ENCODE results near the gene ID3. TPM values are rescaled to one million over a fixed set of nuclear protein-coding genes. Genes with fewer than 3 reads are reported as not detected.
A peak's percentile ranks its signal among the peaks of the same experiment; 100 is the strongest.

ID3 gene
- polyA plus RNA-seq, 1 of the 3 experiments (the other 2 are of a cell fraction) = 504 TPM

DNA sequence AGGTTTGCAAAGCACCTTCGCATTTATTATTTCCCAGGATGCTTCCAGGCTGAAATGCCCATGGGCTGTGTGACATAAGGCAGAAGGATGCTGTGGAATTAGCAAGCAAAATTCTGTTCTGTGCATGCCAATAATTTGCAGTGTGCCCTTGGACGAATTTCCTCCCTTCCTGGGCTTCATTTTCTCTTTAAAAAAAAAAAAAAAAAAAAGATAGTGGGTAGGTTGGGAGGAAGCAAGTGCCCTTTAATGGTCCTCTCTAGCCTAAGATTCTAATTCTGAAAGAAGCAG, 2.5 kb upstream of the ID3 start:
- H3K27me3 ChIP-seq (ENCODE audit: insufficient read depth) = no peaks in the 10 kb centered on the region
- H3K4me3 ChIP-seq (ENCODE audit: low read depth in 2 of 2, low read length in 1 of 2) = peak overlapping the region in 1 of 2 experiments; percentile 29; a peak in 2 of 4 replicates
- peak overlapping the region; percentile 80 for H3K4me2 ChIP-seq
- ChIA-PET POLR2A (interaction anchor here (1.0 to 1.3 kb wide), 3 partner anchors 9 to 218 kb away, joined by 3 to 4 read pairs (median 4); partner anchors contain the start of gene HNRNPR), CTCF (interaction anchor here (4.4 to 11.0 kb wide), 3 partner anchors 17 to 76 kb away, joined by 23 to 97 read pairs (median 81); no protein-coding TSS in a partner anchor)
- peaks cover 25% of the 10 kb centered on the region for H4K20me1 ChIP-seq (ENCODE audit: insufficient read depth)
- peak overlapping the region; percentile 99 for H3K9ac ChIP-seq
- no peak for TF ChIP-seq RAD21 (IDR thresholded peaks at IDR 0.05; ENCODE audit: low read length)
- 0 out of 2 replicates have a peak, but pooled peaks have one; percentile 17 for TF ChIP-seq SIN3A (IDR thresholded peaks at IDR 0.05; ENCODE audit: borderline replicate concordance, low read depth, low read length)
- no peak overlapping the region for H2AFZ ChIP-seq (ENCODE audit: low read depth)
- H3K9me2 ChIP-seq = no peaks in the 10 kb centered on the region
- 4% methylated on average over 2 of the region's 2 CpGs for WGBS (ENCODE audit: low lambda C conversion rate)
- H3K4me1 ChIP-seq (ENCODE audit: control insufficient read depth in 1 of 2, insufficient read depth in 2 of 2, low read depth in 1 of 2, low read length in 1 of 2) = peaks cover 51 to 57% of the 10 kb centered on the region in 2 experiments
- H3K79me2 ChIP-seq (ENCODE audit: insufficient read depth) = peaks cover 38% of the 10 kb centered on the region
- peaks cover 2 to 22% of the 10 kb centered on the region in 2 experiments for H3K36me3 ChIP-seq (replicated peaks in 1 of 2; ENCODE audit: control insufficient read depth in 1 of 2, insufficient read depth in 2 of 2, low read length in 1 of 2)
- peaks cover 56% of the 10 kb centered on the region for H3F3A ChIP-seq (replicated peaks; ENCODE audit: insufficient read depth)
- H3K9me3 ChIP-seq = no peaks in the 10 kb centered on the region
- no peak for DNase-seq
- peak overlapping the region; percentile 98 to 100 for H3K27ac ChIP-seq (ENCODE audit: low read depth in 2 of 2, low read length in 1 of 2)

DNA sequence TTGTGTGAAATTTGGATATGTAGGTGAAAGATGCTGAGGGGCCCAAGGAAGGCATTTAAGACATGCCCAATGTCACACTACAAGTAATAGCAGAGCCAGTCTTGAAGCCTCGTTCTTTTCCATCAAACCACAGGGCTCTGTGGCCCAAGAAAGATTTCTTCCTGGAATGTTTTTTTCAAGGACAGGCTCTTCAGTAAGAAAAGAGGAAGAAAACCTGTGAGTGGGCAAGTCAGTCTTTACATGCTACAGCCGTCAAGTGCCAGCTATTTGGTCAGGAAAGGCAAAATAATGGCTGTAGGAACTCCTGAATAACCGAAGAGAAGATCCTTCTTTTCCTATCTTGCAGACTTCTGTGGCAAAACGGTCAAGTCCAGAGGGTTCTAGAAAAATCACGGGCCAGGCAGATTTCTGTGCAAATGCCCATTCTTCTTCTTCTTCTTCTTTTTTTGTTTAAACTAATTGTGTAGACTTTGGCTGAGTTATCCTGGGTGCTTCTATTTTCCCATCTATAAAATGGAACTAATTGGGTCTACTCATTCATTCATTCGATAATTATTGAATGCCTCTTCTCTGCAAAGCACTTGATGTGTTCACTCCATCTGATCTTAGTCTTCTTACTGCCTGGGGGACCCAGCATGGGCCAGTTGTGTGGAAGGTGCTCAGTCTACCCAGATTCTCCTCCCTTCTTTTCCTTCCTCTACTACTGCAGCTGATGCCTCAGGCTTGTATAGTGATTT, 1.9 kb upstream of the ID3 start:
- Histone ChIP-seq H3K9me2 (no peaks in the 10 kb centered on the region), H3K4me1 (ENCODE audit: control insufficient read depth in 1 of 2, insufficient read depth in 2 of 2, low read depth in 1 of 2, low read length in 1 of 2) (peaks cover 56 to 62% of the 10 kb centered on the region in 2 experiments), H3K36me3 (replicated peaks in 1 of 2; ENCODE audit: control insufficient read depth in 1 of 2, insufficient read depth in 2 of 2, low read length in 1 of 2) (peaks cover 2 to 23% of the 10 kb centered on the region in 2 experiments), H3K4me3 (ENCODE audit: low read depth in 2 of 2, low read length in 1 of 2) (peak overlapping the region in 1 of 2 experiments; percentile 29; a peak in 1 of 4 replicates), H3K9me3 (no peaks in the 10 kb centered on the region), H3K27ac (ENCODE audit: low read depth in 2 of 2, low read length in 1 of 2) (peak overlapping the region; percentile 98 to 100), H3K4me2 (peak overlapping the region; percentile 80), H2AFZ (ENCODE audit: low read depth) (no peak overlapping the region; the same call in 1 of the 2 replicates), H3K9ac (peak overlapping the region; percentile 99), H3F3A (replicated peaks; ENCODE audit: insufficient read depth) (peaks cover 61% of the 10 kb centered on the region), H3K27me3 (ENCODE audit: insufficient read depth) (no peaks in the 10 kb centered on the region), H3K79me2 (ENCODE audit: insufficient read depth) (peaks cover 41% of the 10 kb centered on the region), H4K20me1 (ENCODE audit: insufficient read depth) (peaks cover 30% of the 10 kb centered on the region)
- ChIA-PET CTCF (interaction anchor here (1.0 to 11.0 kb wide), 5 partner anchors 17 to 77 kb away, joined by 3 to 97 read pairs (median 46); no protein-coding TSS in a partner anchor), POLR2A (interaction anchor here (0.9 to 1.0 kb wide), 3 partner anchors 9 to 63 kb away, joined by 3 to 4 read pairs (median 3); no protein-coding TSS in a partner anchor)
- WGBS (ENCODE audit: low lambda C conversion rate) = 57% methylated on average over 6 of the region's 6 CpGs
- TF ChIP-seq GATA2 (CRISPR knock-in tag; IDR thresholded peaks at IDR 0.05) (no peak), FOXM1 (IDR thresholded peaks at IDR 0.05; ENCODE audit: low read depth) (no peak)
- DNase-seq = no peak

DNA sequence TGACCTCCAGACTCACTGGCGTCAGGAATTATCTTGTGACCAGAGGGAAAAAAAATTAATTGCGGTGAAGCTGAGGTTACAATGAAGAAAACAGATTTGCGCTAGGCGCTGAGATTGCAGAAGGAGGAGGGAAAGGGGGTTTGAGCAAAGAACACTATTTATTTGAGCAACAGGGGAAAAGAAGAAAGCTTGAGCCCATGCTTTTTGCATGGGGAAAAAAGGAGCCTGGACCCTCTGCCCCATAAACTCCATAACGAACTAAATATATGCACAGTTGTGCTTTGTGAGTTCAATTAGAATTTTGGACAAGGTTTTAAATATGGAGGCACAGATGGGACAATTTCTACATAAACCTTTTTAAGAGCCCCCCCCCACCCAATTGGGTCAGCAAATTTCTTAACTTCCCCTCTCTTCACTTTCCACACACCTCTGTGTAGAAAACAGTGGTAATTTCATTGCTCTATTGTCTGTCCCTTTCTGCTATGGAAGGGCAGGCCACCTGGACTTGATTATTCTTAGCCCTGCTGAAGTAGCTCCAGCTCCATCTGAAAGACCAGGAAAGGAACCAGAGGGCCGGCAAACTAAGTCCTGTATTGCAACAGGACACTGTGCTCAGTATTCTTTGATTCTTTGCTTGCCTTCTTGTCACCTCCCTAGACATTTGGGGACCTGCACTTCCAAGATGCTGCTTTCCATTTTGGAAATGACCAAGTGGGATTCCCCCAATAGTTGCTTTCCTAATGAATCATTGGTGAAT, 862 bp upstream of the ID3 start:
- Histone ChIP-seq H3K79me2 (ENCODE audit: insufficient read depth) (peaks cover 41% of the 10 kb centered on the region), H3K27ac (ENCODE audit: low read depth in 2 of 2, low read length in 1 of 2) (peak overlapping the region; percentile 98 to 100), H3K9me3 (no peaks in the 10 kb centered on the region), H3K4me1 (ENCODE audit: control insufficient read depth in 1 of 2, insufficient read depth in 2 of 2, low read depth in 1 of 2, low read length in 1 of 2) (peaks cover 64 to 72% of the 10 kb centered on the region in 2 experiments), H3K36me3 (replicated peaks in 1 of 2; ENCODE audit: control insufficient read depth in 1 of 2, insufficient read depth in 2 of 2, low read length in 1 of 2) (peaks cover 2 to 23% of the 10 kb centered on the region in 2 experiments), H3K4me3 (ENCODE audit: low read depth in 2 of 2, low read length in 1 of 2) (peak overlapping the region; percentile 88 to 92), H3F3A (replicated peaks; ENCODE audit: insufficient read depth) (peaks cover 72% of the 10 kb centered on the region), H3K9me2 (no peaks in the 10 kb centered on the region), H2AFZ (ENCODE audit: low read depth) (no peak overlapping the region; the same call in 1 of the 2 replicates), H3K27me3 (ENCODE audit: insufficient read depth) (no peaks in the 10 kb centered on the region), H3K9ac (peak overlapping the region; percentile 99), H4K20me1 (ENCODE audit: insufficient read depth) (peaks cover 30% of the 10 kb centered on the region), H3K4me2 (peak overlapping the region; percentile 80)
- 1% methylated on average over 6 of the region's 6 CpGs for WGBS (ENCODE audit: low lambda C conversion rate)
- DNase-seq = peak; percentile 41
- no peak; the same call in 1 of the 2 replicates for TF ChIP-seq FOSL2 (IDR thresholded peaks at IDR 0.05; ENCODE audit: borderline replicate concordance, low read depth)
- peak; percentile 8; the same call in 1 of the 2 replicates for TF ChIP-seq TAF1 (IDR thresholded peaks at IDR 0.05; ENCODE audit: borderline replicate concordance, low read depth, low read length)
- TF ChIP-seq NFIC (IDR thresholded peaks at IDR 0.05; ENCODE audit: borderline replicate concordance) = no peak
- 0 out of 2 replicates have a peak, but pooled peaks have one; percentile 19 for TF ChIP-seq JUND (IDR thresholded peaks at IDR 0.05)
- TF ChIP-seq, protein P1, sequence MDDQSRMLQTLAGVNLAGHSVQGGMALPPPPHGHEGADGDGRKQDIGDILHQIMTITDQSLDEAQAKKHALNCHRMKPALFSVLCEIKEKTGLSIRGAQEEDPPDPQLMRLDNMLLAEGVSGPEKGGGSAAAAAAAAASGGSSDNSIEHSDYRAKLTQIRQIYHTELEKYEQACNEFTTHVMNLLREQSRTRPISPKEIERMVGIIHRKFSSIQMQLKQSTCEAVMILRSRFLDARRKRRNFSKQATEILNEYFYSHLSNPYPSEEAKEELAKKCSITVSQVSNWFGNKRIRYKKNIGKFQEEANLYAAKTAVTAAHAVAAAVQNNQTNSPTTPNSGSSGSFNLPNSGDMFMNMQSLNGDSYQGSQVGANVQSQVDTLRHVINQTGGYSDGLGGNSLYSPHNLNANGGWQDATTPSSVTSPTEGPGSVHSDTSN (IDR thresholded peaks at IDR 0.05) = 0 out of 2 replicates have a peak, but pooled peaks have one; percentile 23
- no peak for TF ChIP-seq RFX5 (IDR thresholded peaks at IDR 0.05; ENCODE audit: low read length)
- no peak for TF ChIP-seq MXI1 (IDR thresholded peaks at IDR 0.05; ENCODE audit: low read depth, low read length)
- no peak; the same call in 1 of the 2 replicates for TF ChIP-seq RCOR1 (IDR thresholded peaks at IDR 0.05; ENCODE audit: low read length)
- TF ChIP-seq, protein P2, sequence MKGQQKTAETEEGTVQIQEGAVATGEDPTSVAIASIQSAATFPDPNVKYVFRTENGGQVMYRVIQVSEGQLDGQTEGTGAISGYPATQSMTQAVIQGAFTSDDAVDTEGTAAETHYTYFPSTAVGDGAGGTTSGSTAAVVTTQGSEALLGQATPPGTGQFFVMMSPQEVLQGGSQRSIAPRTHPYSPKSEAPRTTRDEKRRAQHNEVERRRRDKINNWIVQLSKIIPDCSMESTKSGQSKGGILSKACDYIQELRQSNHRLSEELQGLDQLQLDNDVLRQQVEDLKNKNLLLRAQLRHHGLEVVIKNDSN (IDR thresholded peaks at IDR 0.05; ENCODE audit: borderline replicate concordance, low read depth) = no peak
- TF ChIP-seq TCF12 (IDR thresholded peaks at IDR 0.05) = peak; percentile 82
- POLR2A ChIA-PET = interaction anchor here (0.8 to 2.9 kb wide), 7 partner anchors 8 to 84 kb away, joined by 3 to 14 read pairs (median 3); no protein-coding TSS in a partner anchor
- CTCF ChIA-PET = interaction anchor here (0.8 to 11.0 kb wide), 13 partner anchors 10 to 185 kb away, joined by 3 to 97 read pairs (median 5); no protein-coding TSS in a partner anchor
